Purkinje cell (primary cell): Measurements from ENCODE around the gene SLC5A11. TPM values are rescaled to one million over a fixed set of nuclear protein-coding genes. Genes with fewer than 3 reads are reported as not detected.

Experiments used
- polyA plus RNA-seq: library from polyadenylated mRNA; unstranded; fragments of >200 nt; fragmentation: Nextera tagmentation; gene quantifications from 2 replicates; pipeline ENCODE4 v1.2.1, GENCODE V29; 2014

SLC5A11 gene, protein sequence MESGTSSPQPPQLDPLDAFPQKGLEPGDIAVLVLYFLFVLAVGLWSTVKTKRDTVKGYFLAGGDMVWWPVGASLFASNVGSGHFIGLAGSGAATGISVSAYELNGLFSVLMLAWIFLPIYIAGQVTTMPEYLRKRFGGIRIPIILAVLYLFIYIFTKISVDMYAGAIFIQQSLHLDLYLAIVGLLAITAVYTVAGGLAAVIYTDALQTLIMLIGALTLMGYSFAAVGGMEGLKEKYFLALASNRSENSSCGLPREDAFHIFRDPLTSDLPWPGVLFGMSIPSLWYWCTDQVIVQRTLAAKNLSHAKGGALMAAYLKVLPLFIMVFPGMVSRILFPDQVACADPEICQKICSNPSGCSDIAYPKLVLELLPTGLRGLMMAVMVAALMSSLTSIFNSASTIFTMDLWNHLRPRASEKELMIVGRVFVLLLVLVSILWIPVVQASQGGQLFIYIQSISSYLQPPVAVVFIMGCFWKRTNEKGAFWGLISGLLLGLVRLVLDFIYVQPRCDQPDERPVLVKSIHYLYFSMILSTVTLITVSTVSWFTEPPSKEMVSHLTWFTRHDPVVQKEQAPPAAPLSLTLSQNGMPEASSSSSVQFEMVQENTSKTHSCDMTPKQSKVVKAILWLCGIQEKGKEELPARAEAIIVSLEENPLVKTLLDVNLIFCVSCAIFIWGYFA
- polyA plus RNA-seq: 18.1 and 21.3 TPM in 2 replicates

DNA sequence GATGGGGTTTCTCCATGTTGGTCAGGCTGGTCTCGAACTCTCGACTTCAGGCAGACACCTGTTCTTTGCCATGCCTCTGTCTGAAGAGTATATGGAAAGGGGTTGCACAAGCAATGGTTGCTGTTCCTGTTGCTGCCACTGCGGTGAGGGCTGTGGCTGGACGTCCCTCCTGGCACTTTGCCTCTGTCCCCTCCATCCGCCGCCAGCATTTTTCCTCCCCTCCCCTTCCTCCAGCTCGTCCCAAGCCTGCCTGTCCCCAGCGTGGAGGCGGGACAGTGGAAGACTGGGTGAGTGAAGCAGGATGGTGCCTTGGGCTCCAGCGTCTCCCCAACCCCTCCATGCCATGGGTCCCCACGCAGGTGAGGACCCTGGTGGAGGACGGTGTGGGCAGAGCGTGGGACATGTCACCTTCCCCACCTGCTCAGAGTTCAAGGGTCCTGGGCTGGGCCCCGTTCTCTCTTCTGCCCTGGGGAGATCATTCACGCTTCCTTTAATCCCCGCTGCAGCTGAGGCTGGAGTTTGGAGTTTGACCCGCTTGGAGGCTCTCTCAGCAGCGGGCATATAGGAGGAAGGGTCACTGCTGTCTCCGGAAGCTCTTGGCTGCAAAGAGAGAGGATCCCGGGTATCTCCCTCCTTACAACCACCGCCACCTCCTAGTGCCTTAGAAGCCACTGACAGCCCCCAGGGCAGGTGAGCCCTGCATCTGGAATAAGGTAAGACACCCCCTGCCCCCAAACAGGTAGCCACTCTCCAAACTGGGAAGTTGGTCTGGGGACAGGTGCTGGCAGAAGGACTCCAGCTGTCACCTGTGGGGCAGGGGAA lies at the start of gene SLC5A11:
Gene SLC5A11, plus strand, starts transcription at position 238 of the 822 bp plus-strand sequence. CDS start 12,681 bp downstream, outside the sequence.

Other genes starting within 250 kb of the SLC5A11 start
- 22.8 and 30.6 TPM in 2 replicates for gene TNRC6A, start 116.3 kb upstream of the SLC5A11 start, polyA plus RNA-seq
- gene ARHGAP17, start 169.4 kb downstream of the SLC5A11 start, polyA plus RNA-seq: 3.3 and 5.5 TPM in 2 replicates